HG03060 (cell line): Measurements from ENCODE around the gene EID2B.

Experiments
- ATAC-seq: cut with Tn5 transposase; IDR thresholded peaks from one replicate; pipeline ENCODE4 v1.9.1; 2021; ENCODE audit warnings: low read depth, moderate number of reproducible peaks; ENCODE audit not compliant: unreplicated experiment

Gene EID2B

DNA sequence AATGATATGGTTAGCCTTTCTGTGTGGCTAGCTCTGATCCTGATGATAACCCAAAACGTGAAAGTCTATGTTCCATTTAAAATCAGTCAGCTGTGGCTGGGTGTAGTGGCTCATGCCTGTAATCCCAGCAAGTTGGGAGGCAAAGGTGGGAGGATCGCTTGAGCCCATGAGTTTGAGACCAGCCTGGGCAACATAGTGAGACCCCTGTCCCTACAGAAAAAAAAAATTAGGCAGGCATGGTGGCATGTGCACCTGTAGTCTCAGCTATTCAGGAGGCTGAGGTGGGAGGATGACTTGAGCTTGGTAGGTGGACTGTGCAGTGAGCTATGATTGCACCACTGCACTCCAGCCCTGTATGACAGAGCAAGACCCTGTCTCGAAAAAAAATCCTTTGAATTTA, 1.1 kb upstream of the EID2B start:
- no peak for ATAC-seq

DNA sequence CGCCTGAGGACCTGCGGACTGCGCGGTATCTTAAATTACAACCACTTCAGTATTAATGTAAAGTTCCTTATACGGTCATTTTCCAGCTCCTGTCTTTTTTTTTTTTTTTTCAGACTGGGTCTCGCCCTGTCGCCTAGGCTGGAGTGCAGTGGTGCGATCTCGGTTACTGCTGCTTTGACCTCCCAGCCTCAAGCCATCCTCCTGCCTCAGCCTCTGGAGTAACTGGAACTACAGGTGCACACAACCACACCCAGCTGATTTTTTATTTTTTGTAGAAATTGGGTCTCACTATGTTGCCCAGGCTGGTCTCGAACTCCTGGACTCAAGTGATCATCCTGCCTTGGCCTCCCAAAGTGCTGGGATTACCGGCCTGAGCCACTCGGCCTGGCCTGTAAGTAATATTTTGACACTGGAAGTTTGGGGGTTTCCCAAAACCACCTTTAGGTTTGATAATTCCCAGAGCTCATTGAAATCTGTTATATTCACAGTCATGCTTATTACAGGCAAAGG, 406 bp upstream of the EID2B start:
- ATAC-seq, result no peak

DNA sequence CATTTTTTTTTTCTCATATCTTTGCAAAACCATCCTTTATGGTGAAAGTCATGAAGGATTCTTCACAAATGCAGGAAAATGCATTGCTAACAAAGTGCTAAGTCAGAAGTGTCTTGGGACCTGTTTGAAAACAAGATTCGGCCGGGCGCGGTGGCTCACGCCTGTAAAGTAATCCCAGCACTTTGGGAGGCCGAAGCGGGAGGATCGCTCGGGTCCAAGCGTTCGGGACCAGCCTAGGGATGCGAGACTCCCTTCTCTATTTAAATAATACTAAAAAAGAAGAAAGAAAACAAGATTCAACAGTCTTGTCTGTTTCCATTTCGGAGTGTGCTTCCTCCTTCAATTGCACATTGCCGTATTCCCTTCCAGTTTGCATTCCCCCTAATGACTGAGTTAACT, 819 bp downstream of the EID2B start:
- no peak for ATAC-seq

DNA sequence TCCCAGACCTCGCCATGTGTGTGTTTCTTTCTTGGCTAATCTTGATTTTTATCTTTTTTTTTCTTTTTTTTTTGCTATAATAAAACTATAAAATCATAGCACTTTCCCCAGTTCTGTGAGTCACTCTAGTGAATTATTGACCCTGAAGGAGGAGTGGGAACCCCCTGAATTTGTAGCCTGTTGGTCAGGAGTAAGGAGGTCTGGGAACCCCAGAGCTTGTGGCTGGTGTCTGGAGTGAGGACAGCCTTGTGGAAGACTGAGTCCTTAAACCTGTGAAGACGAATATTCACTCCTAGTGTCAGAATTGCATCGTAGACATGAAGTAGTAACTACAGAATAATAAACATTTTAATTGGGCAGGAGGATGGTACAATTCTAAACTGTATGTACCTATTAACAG, 7.4 kb downstream of the EID2B start:
- ATAC-seq, result no peak

DNA sequence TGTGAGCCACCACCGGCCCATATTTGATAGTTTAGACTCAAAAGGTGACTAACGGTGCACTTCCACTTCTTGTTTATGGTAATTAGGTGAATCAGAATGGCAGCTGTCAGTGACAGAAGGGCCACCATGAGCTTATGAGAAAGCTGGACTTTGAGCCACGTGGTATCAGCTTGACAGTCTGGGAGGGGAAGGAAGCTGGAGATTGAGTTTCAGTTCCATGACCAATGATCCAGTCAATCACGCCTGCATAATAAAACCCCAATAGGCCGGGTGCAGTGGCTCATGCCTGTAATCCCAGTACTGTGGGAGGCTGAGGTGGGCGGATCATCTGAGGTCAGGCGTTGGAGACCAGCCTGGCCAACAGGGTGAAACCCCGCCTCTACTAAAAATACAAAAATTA, 8.2 kb downstream of the EID2B start:
- no peak for ATAC-seq

DNA sequence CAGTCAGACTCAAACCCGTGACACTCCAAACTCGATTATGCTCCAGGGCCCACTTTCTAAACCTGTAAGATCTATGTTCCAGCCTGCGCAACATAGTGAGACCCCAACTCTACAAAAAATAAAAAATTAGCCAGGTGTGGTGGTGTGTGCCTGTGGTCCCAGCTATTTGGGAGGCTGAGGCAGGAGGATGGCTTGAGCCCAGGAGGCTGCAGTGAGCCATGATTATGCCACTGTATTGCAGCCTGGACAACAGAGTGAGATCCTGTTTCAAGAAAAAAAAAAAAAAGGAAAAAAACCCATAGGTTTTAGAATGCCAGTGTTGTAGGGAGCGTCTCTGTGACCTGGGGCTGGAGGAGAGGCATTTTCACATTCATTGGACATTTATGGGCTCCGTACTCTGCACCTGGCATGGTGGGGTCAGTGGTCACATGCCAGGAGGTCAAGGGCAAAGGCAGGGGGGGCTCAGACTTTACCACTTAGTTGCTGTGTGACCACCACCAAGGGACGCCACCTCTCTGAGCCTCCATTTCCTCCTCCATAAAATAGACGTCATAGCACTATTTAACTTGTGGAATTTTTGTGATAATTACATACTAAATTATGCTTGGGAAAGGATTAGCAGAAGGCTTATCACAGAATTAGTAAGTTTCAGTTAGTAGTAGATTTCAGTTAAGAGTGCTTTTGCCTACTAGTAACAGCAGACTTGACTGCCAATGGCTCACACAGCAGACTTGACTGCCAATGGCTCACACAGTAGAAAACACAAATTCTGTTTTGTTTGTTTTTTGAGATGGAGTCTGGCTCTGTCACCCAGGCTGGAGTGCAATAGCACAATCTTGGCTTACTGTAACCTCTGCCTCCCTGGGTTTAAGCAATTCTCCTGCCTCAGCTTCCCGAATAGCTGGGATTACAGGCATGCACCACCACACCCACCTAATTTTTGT, 11.8 kb downstream of the EID2B start:
- ATAC-seq, result no peak

DNA sequence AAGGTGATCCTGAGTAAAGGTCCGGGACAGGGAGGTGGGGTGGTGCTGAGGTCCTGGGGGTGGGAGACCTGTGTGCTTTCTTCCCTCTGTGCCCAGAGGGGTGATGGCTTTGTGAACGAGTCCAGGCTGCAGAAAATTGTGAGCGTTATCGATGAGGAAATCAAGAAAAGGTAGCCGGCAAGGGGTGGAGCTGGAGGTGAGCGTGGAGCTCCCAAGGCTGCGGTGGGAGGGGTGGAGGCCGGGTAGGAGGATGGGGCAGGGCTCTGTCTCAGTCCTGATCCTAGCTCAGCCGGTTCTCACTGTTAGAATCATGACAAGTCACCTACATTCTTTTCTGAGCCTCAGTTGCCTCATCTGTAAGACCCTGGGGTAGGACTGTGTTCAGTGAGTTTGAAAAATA, 13.7 kb downstream of the EID2B start:
- ATAC-seq, result no peak

DNA sequence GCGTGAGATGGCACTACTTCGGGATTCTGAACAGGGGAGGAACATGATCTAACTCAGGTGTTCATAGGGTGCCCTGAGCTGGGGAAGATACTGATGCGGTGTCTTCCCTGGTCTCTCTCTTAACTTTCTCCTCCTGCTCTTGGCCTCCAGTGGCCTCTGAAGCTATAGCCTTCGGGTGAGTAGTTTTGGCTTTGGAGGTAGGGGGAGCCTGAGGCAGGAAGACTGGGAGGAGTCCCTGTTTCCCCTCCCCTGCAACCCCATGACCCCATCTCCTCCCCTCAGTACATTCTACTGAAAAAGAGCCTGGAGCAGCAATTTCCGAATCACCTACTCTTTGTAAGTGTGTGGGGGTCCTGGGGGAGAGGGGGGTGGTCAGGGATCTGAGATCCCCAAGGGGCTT, 14.2 kb downstream of the EID2B start:
- no peak for ATAC-seq

DNA sequence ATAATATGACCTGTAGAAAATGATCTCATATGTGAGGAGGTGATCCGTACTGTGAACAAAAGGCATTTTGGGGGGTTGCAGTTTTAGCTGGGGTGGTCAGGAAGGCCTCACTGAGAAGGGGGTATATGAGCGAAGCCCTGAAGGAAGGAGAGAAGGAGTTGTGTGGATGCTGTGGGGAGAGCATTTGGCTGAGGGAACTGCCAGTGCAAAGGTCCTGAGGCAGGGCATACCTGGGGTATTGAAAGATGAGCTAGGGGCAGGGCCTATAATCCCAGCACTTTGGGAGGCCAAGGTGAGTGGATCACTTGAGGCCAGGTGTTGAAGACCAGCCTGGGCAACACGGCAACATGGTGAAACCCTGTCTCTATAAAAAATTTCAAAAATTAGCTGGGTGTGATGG, 15.2 kb downstream of the EID2B start:
- ATAC-seq, result no peak

DNA sequence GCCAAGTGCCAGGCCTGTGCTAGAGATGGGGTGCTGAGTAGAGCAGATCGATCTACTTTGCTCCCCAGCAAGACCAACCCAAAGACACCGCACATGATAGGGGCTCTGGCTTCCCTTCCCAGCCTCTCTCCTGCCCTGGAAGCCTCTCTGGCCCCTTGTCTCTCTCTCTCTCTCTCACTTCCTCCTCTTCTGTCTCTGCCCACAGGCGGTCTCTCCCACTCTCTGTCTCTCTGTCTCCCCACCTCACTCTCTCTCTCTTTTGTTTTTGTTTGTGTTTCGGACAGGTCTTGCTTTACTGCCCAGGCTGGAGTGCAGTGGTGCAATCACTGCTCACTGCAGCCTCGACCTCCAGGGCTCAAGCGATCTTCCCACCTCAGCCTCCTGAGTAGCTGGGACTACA, 16.4 kb downstream of the EID2B start:
- ATAC-seq, result no peak

DNA sequence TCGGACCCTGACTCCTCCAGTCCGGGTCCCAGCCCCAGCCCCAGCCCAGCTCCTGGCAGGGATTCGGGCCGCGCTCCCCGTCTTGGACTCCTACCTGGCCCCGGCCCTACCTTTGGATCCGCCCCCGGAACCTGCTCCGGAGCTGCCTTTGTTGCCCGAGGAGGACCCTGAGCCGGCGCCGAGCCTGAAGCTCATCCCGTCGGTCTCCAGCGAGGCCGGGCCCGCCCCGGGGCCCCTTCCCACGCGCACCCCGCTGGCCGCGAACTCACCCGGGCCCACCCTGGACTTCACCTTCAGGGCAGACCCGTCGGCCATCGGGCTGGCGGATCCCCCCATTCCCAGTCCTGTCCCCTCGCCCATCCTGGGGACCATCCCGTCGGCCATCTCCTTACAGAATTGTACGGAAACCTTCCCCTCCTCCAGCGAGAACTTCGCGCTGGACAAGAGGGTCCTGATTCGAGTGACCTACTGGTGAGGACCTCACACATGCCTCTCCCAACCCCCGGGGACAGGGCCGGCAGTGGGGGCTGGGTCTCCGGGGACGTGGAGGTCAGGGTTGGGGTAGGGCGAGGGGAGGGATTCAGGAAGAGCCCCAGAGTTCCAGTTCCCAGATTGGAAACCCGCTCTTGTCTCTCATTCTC, 17.0 kb downstream of the EID2B start:
- ATAC-seq, result no peak

DNA sequence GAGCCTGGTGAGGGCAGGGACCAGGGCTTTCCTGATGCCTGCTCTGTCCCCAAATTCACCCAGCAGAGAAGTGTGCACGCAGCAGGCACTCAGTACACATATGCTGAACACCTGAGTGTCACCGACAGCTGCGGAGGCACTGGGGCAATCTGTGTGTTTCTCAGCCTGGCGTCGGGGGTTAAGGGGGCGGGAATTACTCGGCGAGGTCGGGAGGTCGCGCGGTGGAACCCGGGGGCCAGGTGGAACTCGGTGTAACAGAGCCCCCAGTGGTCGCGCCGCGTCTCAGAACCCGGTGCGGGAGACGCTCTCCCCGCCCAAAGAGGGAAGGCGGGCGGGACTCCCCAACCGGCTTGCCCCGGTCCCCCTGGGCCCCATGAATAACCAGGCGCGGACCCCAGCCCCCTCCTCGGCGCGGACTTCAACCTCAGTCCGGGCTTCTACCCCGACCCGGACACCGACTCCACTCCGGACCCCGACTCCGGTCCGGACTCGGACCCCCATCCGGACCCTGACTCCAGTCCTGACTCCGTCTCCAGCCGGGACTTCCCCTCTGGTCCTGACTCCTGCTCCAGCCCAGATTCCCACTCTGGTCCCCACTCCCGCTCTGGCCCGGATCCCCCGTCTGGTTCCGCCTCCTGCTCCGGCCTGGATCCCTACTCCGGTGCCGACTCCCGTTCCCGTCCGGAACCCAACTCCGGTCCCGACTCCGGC, 17.7 kb downstream of the EID2B start, which contains the start of gene SELENOV:
TSS of gene SELENOV (plus strand) at position 300 of the 711 bp plus-strand sequence. CDS start at position 374, 74 bp downstream.
- no peak for ATAC-seq

DNA sequence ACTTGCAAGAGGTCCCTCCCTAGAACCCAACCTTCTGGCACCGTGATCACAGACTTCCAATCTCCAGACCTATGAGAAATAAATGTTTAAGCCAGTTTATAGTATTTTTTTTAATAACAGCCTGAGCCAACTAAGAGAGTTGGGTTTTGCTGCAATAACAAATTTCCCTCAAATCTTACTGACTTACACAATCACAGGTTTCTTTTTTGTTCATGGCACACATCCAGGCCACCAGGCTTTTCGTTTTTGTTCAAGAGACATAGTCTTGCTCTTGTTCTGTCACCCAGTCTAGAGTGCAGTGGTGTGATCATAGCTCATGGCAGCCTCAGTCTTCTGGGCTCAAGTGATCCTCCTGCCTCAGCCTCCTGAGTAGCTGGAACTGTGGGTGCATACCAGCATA, 19.7 kb downstream of the EID2B start:
- no peak for ATAC-seq

DNA sequence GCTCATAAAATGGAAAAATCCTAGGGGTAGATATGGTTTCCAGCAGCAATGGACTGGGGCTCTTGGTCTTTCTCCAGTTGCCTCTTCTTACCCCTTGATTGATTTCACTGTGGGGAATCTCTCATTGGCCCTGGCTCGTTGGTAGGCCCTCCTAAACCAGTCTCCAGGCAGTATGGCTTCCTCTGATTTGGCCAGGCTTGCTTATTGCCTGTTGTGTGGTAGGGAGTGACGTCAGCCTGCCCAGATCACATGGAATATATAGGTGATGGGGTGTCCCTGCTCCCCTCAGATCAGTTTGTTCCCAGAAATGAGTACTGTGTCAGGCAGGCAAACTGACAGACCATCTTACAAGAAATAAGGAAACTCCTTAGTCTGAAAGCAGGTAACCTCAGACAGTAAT, 23.4 kb downstream of the EID2B start:
- ATAC-seq, result no peak

DNA sequence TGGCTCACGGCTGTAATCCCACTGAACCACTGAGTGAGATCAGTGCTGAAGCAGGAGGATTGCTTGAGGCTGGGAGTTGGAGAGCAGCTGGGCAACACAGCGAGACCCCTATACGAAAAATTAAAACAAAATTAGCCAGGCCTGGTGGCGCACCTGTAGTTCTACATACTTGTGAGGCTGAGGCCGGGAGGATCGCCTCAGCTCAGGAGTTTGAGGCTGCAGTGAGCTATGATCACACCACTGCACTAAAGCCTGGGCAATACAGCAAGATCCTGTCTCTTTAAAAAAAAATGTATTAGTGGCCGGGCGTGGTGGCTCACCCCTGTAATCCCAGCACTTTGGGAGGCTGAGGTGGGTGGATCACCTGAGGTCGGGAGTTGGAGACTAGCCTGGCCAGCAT, 24.0 kb downstream of the EID2B start:
- ATAC-seq, result no peak

DNA sequence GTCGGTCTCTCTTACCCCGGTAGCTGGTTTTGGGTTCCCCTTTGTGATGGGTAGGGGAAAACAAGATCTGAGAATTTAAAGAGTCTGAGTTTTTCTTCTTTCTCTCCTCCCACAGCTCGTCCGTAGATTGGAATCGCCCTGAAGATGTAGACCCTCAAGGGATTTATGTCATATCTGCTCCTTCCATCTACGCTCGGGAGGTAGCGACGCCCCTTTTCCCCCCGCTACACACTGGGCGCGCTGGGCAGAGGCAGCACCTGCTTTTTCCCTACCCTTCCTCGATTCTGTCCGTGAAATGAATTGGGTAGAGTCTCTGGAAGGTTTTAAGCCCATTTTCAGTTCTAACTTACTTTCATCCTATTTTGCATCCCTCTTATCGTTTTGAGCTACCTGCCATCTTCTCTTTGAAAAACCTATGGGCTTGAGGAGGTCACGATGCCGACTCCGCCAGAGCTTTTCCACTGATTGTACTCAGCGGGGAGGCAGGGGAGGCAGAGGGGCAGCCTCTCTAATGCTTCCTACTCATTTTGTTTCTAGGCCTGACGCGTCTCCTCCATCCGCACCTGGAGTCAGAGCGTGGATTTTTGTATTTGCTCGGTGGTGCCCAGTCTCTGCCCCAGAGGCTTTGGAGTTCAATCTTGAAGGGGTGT, 24.8 kb downstream of the EID2B start:
- ATAC-seq, result no peak

DNA sequence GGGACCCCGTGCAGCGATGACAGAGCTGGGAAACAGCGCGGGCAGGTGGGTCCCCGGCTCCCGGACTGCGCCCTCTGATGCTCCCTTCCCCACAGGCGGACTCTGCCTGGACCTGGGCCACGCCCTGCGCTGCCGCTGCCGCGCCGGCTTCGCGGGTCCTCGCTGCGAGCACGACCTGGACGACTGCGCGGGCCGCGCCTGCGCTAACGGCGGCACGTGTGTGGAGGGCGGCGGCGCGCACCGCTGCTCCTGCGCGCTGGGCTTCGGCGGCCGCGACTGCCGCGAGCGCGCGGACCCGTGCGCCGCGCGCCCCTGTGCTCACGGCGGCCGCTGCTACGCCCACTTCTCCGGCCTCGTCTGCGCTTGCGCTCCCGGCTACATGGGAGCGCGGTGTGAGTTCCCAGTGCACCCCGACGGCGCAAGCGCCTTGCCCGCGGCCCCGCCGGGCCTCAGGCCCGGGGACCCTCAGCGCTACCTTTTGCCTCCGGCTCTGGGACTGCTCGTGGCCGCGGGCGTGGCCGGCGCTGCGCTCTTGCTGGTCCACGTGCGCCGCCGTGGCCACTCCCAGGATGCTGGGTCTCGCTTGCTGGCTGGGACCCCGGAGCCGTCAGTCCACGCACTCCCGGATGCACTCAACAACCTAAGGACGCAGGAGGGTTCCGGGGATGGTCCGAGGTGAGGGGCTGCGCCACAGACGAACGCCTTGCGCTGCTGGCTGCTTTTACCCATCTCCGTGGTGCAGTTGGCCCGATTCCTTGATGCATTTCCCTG, 25.5 kb downstream of the EID2B start:
- no peak for ATAC-seq

DNA sequence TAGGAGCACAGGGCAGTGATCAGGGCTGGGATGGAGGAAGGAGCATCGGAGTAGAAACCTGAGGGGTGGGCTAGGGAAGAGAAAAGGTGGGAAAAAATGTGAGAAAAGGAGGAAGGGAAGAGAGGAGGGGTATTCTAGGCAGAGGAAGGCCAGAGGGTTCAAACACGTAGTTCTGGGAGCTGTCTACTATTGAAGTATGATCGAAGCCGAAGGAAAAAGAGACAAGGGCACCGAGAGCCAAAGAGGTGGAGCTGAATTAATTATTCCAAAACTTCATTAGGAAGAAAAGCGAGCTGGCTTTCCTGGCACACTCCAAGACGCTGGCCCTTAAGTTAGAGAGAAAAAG, 26.1 kb downstream of the EID2B start:
- no peak for ATAC-seq

DNA sequence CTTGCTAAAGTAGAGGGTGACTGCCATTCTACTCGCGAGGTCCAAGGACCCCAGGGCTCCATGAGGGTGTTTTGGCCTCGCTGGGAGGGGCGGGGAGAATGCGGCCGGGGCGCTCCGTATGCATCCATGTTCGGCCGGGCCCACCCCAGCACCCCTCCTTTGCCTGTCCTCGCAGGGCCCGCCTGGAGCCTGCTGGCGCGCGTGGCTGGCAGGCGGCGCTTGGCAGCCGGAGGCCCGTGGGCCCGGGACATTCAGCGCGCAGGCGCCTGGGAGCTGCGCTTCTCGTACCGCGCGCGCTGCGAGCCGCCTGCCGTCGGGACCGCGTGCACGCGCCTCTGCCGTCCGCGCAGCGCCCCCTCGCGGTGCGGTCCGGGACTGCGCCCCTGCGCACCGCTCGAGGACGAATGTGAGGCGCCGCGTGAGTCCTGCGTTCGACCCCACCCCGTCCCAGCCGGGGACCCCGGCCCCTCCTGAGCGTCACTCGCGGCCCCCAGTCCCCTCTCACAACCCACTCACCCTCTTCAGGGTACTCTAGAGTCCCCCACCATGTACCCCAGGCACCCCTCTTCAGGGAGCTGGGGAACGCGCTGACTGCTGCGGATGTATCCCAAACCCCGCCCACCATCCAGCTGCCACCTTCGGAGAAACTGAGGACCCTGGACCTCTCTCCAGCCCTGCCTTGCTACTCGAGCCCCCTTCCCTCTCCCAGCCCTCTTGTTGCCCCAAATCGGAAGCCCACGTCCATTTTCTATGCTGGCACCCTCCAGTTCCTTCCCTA, 29.8 kb downstream of the EID2B start:
- ATAC-seq, result no peak
